Ishikawa (cell line): Measurements from ENCODE around the gene CALN1.

ENCODE experiments used
- CEBPB ChIP-seq: IDR thresholded peaks from 2 replicates; pipeline ENCODE4 v1.6.1; 2012
- CREB1 ChIP-seq: IDR thresholded peaks from 2 replicates; pipeline ENCODE4 v1.6.1; 2012; ENCODE audit warnings: low read depth
- EGR1 ChIP-seq: IDR thresholded peaks from 2 replicates; pipeline ENCODE4 v1.6.1; 2012
- EP300 ChIP-seq: IDR thresholded peaks from 2 replicates; pipeline ENCODE4 v1.6.1; 2012; ENCODE audit warnings: borderline replicate concordance
- FOXM1 ChIP-seq: IDR thresholded peaks from 2 replicates; pipeline ENCODE4 v1.6.1; 2012; ENCODE audit warnings: low read depth, borderline replicate concordance
- NFIC ChIP-seq: IDR thresholded peaks from 2 replicates; pipeline ENCODE4 v1.6.1; 2012
- RAD21 ChIP-seq: IDR thresholded peaks from 2 replicates; pipeline ENCODE4 v1.6.1; 2012; ENCODE audit warnings: low read depth
- TAF1 ChIP-seq: IDR thresholded peaks from 2 replicates; pipeline ENCODE4 v1.6.1; 2012; ENCODE audit warnings: low read depth, mild to moderate bottlenecking
- TCF12 ChIP-seq: IDR thresholded peaks from 2 replicates; pipeline ENCODE4 v1.6.1; 2012; ENCODE audit warnings: low read depth
- TEAD4 ChIP-seq: IDR thresholded peaks from 2 replicates; pipeline ENCODE4 v1.6.1; 2012
- YY1 ChIP-seq: IDR thresholded peaks from 2 replicates; pipeline ENCODE4 v1.6.1; 2012; ENCODE audit warnings: low read depth
- ZBTB7A ChIP-seq: IDR thresholded peaks from 2 replicates; pipeline ENCODE4 v1.6.1; 2012; ENCODE audit warnings: low read depth
- TF ChIP-seq, protein P1 (sequence below): IDR thresholded peaks from 2 replicates; pipeline ENCODE4 v1.6.1; 2012; ENCODE audit warnings: low read depth, mild to moderate bottlenecking
- TF ChIP-seq, protein P2 (sequence below): IDR thresholded peaks from 2 replicates; pipeline ENCODE4 v1.6.1; 2012
- TF ChIP-seq, protein P3 (sequence below): IDR thresholded peaks from 2 replicates; pipeline ENCODE4 v1.6.1; 2012

Gene CALN1

DNA sequence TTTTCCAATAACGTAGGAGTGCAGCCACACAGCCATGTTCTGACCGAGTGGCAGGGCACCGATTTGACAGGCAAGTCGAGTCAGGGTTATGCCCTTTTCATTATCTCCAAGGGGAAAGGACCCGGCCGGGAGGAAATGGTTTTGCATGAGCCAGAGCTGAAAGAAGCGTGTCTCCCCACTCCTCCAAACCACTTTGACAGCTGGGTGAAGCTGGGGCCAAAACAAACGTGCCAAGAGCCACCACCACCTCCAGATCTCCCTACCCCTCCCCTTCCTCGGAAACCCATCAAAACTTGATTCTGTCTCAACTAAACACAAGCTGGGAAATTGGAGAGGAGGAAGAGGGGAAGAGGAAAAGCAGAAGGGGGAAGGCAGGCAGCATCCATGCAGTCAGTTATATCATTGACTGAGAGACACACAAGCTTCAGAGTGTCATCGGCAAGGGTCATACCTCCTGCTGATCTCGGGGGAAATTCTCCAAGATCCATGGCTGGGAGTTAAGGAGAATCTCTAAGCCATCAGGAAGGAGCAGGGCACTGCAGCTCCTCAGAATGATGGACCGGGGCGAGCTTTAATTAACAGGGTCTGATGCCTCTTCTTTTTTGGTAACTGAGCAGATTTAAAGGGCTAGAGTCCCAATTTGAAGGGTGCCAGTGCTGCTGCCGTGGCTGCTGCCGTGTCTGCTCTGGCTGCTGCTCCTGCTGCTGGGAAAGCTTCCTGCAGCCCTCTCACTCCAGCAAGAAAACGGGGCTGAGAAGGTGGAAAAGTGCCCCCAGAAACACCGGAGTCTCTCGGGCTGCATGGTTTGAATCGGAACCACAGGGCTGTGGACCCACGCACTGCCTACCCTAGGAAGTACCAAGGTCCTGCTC lies 34.7 kb upstream of the CALN1 start:
- no peak for TF ChIP-seq NFIC
- no peak for TF ChIP-seq RAD21
- TF ChIP-seq EGR1: no peak
- TF ChIP-seq FOXM1: no peak
- no peak for TF ChIP-seq ZBTB7A
- TF ChIP-seq, protein P1, sequence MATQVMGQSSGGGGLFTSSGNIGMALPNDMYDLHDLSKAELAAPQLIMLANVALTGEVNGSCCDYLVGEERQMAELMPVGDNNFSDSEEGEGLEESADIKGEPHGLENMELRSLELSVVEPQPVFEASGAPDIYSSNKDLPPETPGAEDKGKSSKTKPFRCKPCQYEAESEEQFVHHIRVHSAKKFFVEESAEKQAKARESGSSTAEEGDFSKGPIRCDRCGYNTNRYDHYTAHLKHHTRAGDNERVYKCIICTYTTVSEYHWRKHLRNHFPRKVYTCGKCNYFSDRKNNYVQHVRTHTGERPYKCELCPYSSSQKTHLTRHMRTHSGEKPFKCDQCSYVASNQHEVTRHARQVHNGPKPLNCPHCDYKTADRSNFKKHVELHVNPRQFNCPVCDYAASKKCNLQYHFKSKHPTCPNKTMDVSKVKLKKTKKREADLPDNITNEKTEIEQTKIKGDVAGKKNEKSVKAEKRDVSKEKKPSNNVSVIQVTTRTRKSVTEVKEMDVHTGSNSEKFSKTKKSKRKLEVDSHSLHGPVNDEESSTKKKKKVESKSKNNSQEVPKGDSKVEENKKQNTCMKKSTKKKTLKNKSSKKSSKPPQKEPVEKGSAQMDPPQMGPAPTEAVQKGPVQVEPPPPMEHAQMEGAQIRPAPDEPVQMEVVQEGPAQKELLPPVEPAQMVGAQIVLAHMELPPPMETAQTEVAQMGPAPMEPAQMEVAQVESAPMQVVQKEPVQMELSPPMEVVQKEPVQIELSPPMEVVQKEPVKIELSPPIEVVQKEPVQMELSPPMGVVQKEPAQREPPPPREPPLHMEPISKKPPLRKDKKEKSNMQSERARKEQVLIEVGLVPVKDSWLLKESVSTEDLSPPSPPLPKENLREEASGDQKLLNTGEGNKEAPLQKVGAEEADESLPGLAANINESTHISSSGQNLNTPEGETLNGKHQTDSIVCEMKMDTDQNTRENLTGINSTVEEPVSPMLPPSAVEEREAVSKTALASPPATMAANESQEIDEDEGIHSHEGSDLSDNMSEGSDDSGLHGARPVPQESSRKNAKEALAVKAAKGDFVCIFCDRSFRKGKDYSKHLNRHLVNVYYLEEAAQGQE: no peak
- TF ChIP-seq, protein P2, sequence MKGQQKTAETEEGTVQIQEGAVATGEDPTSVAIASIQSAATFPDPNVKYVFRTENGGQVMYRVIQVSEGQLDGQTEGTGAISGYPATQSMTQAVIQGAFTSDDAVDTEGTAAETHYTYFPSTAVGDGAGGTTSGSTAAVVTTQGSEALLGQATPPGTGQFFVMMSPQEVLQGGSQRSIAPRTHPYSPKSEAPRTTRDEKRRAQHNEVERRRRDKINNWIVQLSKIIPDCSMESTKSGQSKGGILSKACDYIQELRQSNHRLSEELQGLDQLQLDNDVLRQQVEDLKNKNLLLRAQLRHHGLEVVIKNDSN: no peak
- TF ChIP-seq TEAD4: no peak
- TF ChIP-seq, protein P3, sequence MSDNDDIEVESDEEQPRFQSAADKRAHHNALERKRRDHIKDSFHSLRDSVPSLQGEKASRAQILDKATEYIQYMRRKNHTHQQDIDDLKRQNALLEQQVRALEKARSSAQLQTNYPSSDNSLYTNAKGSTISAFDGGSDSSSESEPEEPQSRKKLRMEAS: no peak
- no peak for TF ChIP-seq TCF12
- no peak for TF ChIP-seq CREB1
- TF ChIP-seq CEBPB: no peak

DNA sequence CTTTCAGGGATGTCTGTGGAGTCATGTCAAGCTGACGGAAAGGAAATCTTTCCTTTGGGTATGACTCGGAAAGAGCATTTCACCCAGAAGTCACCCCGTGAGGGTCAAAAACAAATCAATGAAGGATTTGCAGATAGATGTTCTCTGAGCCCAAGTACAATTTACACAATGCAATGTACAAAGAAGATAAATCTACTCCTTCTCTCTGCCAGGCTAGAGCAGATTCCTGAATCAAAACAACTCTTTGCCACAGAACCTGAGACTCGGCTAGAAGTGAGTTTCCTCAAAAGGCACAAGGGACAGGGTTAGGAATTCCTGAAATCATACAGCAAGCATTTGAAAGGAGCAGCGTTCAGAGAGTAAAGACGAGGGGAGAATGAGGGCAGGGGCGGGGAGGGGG lies 34.0 kb upstream of the CALN1 start:
- TF ChIP-seq FOXM1 (no peak), EP300 (no peak), YY1 (no peak)

DNA sequence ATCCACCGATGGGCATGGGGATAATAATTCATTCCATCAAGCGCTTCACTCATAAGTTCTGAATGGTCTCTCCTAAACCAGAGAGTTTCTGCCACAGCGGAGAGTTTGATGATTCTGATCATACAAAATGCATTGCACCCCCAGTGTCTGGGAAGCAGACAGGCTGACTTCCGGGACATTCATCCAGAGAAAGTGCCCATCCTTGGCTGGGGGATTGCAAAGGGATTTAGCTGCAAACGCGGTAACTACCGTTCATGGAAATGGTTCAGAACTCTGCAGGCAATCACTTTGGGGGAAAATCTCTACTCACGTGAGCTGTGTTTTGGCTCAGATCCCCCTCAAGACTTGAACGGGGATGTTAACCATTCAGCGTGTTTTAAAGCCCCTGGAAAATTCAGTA lies 33.4 kb upstream of the CALN1 start:
- TF ChIP-seq, protein P1: no peak
- TF ChIP-seq CREB1: no peak
- TF ChIP-seq TAF1: no peak
- TF ChIP-seq, protein P3: no peak
- no peak for TF ChIP-seq EGR1
- TF ChIP-seq CEBPB: no peak
- no peak for TF ChIP-seq NFIC
- no peak for TF ChIP-seq TEAD4
- TF ChIP-seq FOXM1: no peak
- TF ChIP-seq, protein P2: no peak

DNA sequence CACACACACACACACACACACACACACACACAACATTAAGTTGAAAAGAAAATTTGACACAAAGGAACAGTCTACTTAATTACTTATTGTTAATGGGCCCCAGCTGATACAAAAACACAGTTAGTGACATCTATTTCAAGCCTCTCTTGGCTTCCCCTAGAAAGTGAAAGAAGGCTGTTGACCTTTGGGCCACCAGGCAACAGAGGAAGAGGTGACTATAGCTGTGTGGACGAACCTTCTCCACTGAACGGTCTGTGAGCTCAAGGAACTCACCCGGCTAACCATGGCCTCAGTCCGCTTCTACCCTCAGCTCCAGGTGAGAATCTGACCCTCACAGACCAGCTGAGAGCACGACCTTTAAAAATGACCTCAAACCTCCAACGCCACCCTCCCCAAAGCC lies 32.9 kb upstream of the CALN1 start:
- TF ChIP-seq TEAD4 (no peak), CREB1 (no peak), TAF1 (no peak), FOXM1 (no peak), EGR1 (no peak), ZBTB7A (no peak), TCF12 (no peak), EP300 (no peak), NFIC (no peak), YY1 (no peak), RAD21 (no peak), CEBPB (no peak)
- TF ChIP-seq, protein P2: no peak
- TF ChIP-seq, protein P3: no peak
- TF ChIP-seq, protein P1: no peak
